Mammary epithelial cell (primary cell): ENCODE measurements around the gene DENND1A.

Experiments used
- CTCF ChIP-seq, 2 donors: IDR thresholded peaks in 1 of 2; conservative IDR thresholded peaks in 1 of 2; 2 replicates each; pipeline ENCODE4 v1.5.1; 2011 to 2012; ENCODE audit warnings: inconsistent platforms in 2 of 2, low read length in 2 of 2, mild to moderate bottlenecking in 2 of 2, control low read depth in 1 of 2, low read depth in 1 of 2; ENCODE audit not compliant: insufficient read depth in 1 of 2; ENCODE audit errors: extremely low read depth in 1 of 2
- EZH2 ChIP-seq: IDR thresholded peaks from 2 replicates; pipeline ENCODE4 v1.6.1; 2012; ENCODE audit warnings: low read length, inconsistent platforms, borderline replicate concordance

GRCh38 chr9:123410281-123410910, 519.5 kb downstream of the DENND1A start:
- no peak for TF ChIP-seq CTCF (conservative IDR thresholded peaks at IDR 0.05 in 1 of 2, IDR thresholded peaks at IDR 0.05 in 1 of 2; ENCODE audit: extremely low read depth in 1 of 2, insufficient read depth in 1 of 2, low read depth in 1 of 2, low read length in 2 of 2)
- no peak for TF ChIP-seq EZH2
